ENCODE results near the gene DEFB123.

- TF ChIP-seq CTCF (IDR thresholded peaks at IDR 0.05) = no peak
- no peak for TF ChIP-seq POLR2A (IDR thresholded peaks at IDR 0.05)
Observed at GRCh38 chr20:31406115-31406514, 34.3 kb upstream of the DEFB123 start, which contains the start of gene DEFB121.
